Mucosa of descending colon (tissue), 3 donors: ENCODE data around the gene PRUNE2. TPM values are rescaled to one million over a fixed set of nuclear protein-coding genes. Genes with fewer than 3 reads are reported as not detected.

Experiments used
- ATAC-seq: fragments of 200-7000 bp; cut with Tn5 transposase; one replicate; pipeline ENCODE4 v1.9.1; 2020; ENCODE audit warnings: mild to moderate bottlenecking, moderate library complexity
- DNase-seq, 3 donors: peaks; one replicate each; pipeline ENCODE4 v3.0.0-alpha.2; 2020
- H3K36me3 ChIP-seq: fragments of 200-600 bp; one replicate; pipeline ENCODE4 v1.8.0; 2021; ENCODE audit warnings: low read depth, mild to moderate bottlenecking
- H3K4me1 ChIP-seq: fragments of 200-600 bp; one replicate; pipeline ENCODE4 v1.8.0; 2021; ENCODE audit warnings: low read depth, mild to moderate bottlenecking
- H3K4me3 ChIP-seq: fragments of 200-600 bp; one replicate; pipeline ENCODE4 v1.8.0; 2021; ENCODE audit warnings: mild to moderate bottlenecking
- H3K9me3 ChIP-seq: fragments of 200-600 bp; one replicate; pipeline ENCODE4 v1.8.0; 2021; ENCODE audit warnings: mild to moderate bottlenecking
- CTCF ChIP-seq: fragments of 200-600 bp; IDR thresholded peaks from one replicate; pipeline ENCODE4 v1.8.0; 2022; ENCODE audit warnings: antibody characterized with exemption, mild to moderate bottlenecking
- intact Hi-C, 2 donors: fragments of 100-400 bp; cut with DNase I in 1 of 2; cut with micrococcal nuclease in 1 of 2; formaldehyde crosslinking; loops; one replicate each; pipeline versions ENCODE4 v1.11.0 to v1.11.1; 2022; cut with DNase I, micrococcal nuclease
- total RNA-seq, 3 donors: library from RNA; stranded (reverse); fragmentation: NEBNext Ultra II Directional in 2 of 3; extraction: Animal tissue kit (Norgen Biotek cat#: 25700) in 2 of 3; gene quantifications; one replicate each; pipeline versions ENCODE4 v1.2.1 to v1.2.4, GENCODE V29; 2021 to 2023
- donor health status: DM: no; HTN: no; CAD: no; lungs with moderate emphysema.
- donor health status: DM: no; HTN: no; CAD: no.
- donor health status: DM: no; HTN: yes; CAD: no.

Gene PRUNE2
- total RNA-seq, 3 donors from 2014 or later, result 48.2 to 437 (median 62.4) TPM

GRCh38 chr9:76691517-76692313, 214.2 kb downstream of the PRUNE2 start:
- H3K9me3 ChIP-seq, result no peaks in the 10 kb centered on the region

DNA sequence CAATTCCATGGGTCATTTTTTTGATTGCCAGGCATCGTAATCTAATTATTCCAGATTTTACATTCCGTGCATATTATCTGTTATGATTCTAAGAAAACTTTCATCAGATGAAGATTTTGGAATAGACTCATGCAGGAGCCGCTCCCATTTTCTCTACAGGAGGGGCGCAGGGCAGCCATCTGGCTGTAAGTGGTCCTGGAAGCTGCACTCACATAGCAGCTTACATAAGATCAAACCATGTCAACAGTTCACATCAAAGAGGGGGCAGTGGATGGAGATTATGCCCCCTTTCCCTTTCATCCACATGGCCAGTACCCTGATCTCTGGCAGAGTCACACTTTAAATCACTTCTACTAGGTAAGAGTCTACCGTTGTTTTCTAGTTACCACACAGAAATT, 214.9 kb downstream of the PRUNE2 start:
- H3K9me3 ChIP-seq, result no peaks in the 10 kb centered on the region
- ATAC-seq (no peak), DNase-seq (no peak)
- H3K4me3 ChIP-seq, result no peak overlapping the region
- no peaks in the 10 kb centered on the region for H3K36me3 ChIP-seq
- TF ChIP-seq CTCF, result no peak
- H3K4me1 ChIP-seq, result peaks cover 11% of the 10 kb centered on the region
- intact Hi-C loops, result no loop called here

More at GRCh38 chr9:76691517-76692313, 214.2 kb downstream of the PRUNE2 start:
- H3K4me3 ChIP-seq, result no peak overlapping the region
- intact Hi-C loops, result no loop called here
- DNase-seq (peak in 1 of 3 donors; percentile 57), ATAC-seq (peak; percentile 83)
- peaks cover 11% of the 10 kb centered on the region for H3K4me1 ChIP-seq
- no peak for TF ChIP-seq CTCF
- H3K36me3 ChIP-seq, result no peaks in the 10 kb centered on the region

- Histone ChIP-seq H3K4me3 (no peak overlapping the region), H3K9me3 (no peaks in the 10 kb centered on the region), H3K36me3 (no peaks in the 10 kb centered on the region), H3K4me1 (peaks cover 11% of the 10 kb centered on the region)
- TF ChIP-seq CTCF, result no peak
- DNase-seq (no peak), ATAC-seq (no peak)
- intact Hi-C loops, result no loop called here
Observed at GRCh38 chr9:76690246-76690972, 215.5 kb downstream of the PRUNE2 start.

DNA sequence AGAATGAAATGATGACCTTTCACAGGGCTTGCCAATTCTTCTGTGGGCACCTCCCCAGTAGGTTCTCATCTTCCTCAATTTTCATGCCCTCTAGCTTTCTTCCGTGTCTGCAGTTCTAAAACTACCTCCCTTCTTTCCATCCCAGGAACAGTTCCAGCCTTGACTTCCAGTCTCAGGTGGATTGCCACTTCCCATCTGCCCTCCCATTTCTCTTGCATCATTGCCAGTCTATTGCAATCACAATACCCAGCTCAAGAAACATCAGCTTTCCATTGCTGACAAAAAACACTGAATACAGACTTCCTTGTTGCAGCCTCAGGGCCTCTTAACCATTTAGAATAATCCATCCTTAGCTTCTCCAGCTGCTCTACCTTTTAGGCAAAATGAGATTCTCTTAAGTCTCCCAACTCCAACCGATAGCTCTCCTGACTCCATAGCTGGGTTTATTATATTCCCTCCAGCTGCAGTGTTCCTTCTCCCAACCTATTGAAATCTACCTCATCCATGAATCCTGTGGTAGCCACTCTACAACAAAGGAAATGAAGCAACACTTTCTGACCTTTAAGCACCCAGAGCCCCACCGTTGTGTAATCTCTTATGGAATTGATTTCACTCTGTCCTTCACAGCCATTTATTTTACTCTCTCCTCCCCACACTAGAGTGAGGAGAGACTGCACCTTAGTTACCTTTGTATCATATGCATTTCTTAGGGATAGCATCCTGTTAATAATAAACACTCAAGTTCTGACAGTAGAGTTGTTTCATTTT, 217.3 kb downstream of the PRUNE2 start:
- Histone ChIP-seq H3K4me1 (peaks cover 11% of the 10 kb centered on the region), H3K36me3 (no peaks in the 10 kb centered on the region), H3K4me3 (no peak overlapping the region), H3K9me3 (no peaks in the 10 kb centered on the region)
- no peak for ATAC-seq
- no peak for DNase-seq
- intact Hi-C loops, result no loop called here
- no peak for TF ChIP-seq CTCF

GRCh38 chr9:76687861-76688391, 218.0 kb downstream of the PRUNE2 start:
- intact Hi-C loops, result no loop called here
- TF ChIP-seq CTCF, result no peak
- ATAC-seq (peak; percentile 57), DNase-seq (no peak)
- no peak overlapping the region for H3K4me3 ChIP-seq
- no peaks in the 10 kb centered on the region for H3K36me3 ChIP-seq
- H3K9me3 ChIP-seq, result no peaks in the 10 kb centered on the region
- peaks cover 11% of the 10 kb centered on the region for H3K4me1 ChIP-seq
